Activated T-cell treated with anti-CD3 and anti-CD28 coated beads, Interleukin-2, amount 50 U/mL, for 4 hours (primary cell): ENCODE results near the gene PPL. TPM values are rescaled to one million over a fixed set of nuclear protein-coding genes. Genes with fewer than 3 reads are reported as not detected.
"Not testable (repeated sequence)": the region's sequence is repeated elsewhere in the genome, so short reads cannot be mapped to it uniquely, and the experiment has no call there.

Experiments
- ATAC-seq, 2 donors: fragments of 200-7000 bp; cut with Tn5 transposase; one replicate each; pipeline ENCODE4 v1.10.0; 2021
- DNase-seq: peaks from one replicate; pipeline ENCODE4 v3.0.0-alpha.2; 2020
- H3K27me3 Mint-ChIP-seq: one replicate; pipeline ENCODE4 v1.8.0; 2021; ENCODE audit warnings: low read depth, mixed read lengths
- H3K36me3 Mint-ChIP-seq: one replicate; pipeline ENCODE4 v1.8.0; 2022; ENCODE audit warnings: mixed read lengths; ENCODE audit not compliant: insufficient read depth
- H3K4me1 Mint-ChIP-seq: one replicate; pipeline ENCODE4 v1.8.0; 2021; ENCODE audit warnings: low read depth, mixed read lengths
- H3K4me3 Mint-ChIP-seq: one replicate; pipeline ENCODE4 v1.8.0; 2021; ENCODE audit warnings: mild to moderate bottlenecking, moderate library complexity, mixed read lengths
- H3K9me3 Mint-ChIP-seq: one replicate; pipeline ENCODE4 v1.8.0; 2021; ENCODE audit warnings: mixed read lengths
- total RNA-seq, 3 donors: library from RNA; stranded (reverse); gene quantifications; one replicate each; pipeline ENCODE4 v1.2.1, GENCODE V29; 2021

PPL gene
- total RNA-seq, 3 donors from 2014 or later: 0.08 to 0.11 (median 0.08) TPM

- Mint-ChIP-seq H3K9me3 (peaks cover 4% of the 10 kb centered on the region), H3K4me3 (no peak overlapping the region), H3K36me3 (no peaks in the 10 kb centered on the region), H3K27me3 (peaks cover 13% of the 10 kb centered on the region), H3K4me1 (no peaks in the 10 kb centered on the region)
- ATAC-seq (no peak), DNase-seq (no peak)
These were observed 39.6 kb downstream of the PPL start for GRCh38 chr16:4897328-4897727.

DNA sequence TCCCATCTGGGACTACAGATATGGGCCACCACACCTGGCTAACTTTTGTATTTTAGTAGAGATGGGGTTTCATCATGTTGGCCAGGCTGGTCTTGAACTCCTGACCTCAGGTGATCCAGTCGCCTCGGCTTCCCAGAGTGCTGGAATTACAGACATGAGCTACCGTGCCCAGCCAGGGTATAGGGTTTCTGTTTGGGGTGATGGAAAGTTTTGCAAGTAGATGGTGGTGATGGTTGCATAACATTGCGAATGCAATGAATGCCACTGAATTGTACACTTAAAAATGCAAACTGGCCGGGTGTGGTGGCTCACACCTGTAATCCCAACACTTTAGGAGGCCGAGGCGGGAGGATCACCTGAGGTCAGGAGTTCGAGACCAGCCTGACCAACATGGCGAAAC, 40.2 kb downstream of the PPL start:
- H3K4me3 Mint-ChIP-seq, H3K27me3 Mint-ChIP-seq, DNase-seq, ATAC-seq, H3K36me3 Mint-ChIP-seq, H3K9me3 Mint-ChIP-seq, H3K4me1 Mint-ChIP-seq: not testable (repeated sequence)

- DNase-seq (no peak), ATAC-seq (no peak)
- Mint-ChIP-seq H3K9me3 (peaks cover 4% of the 10 kb centered on the region), H3K4me3 (no peak overlapping the region), H3K4me1 (no peaks in the 10 kb centered on the region), H3K36me3 (no peaks in the 10 kb centered on the region), H3K27me3 (peaks cover 7% of the 10 kb centered on the region)
These were observed 41.6 kb downstream of the PPL start for GRCh38 chr16:4895366-4895765.

GRCh38 chr16:4894276-4895150, 42.4 kb downstream of the PPL start:
- H3K36me3 Mint-ChIP-seq: no peaks in the 10 kb centered on the region
- ATAC-seq: no peak

GRCh38 chr16:4893103-4893862, 43.7 kb downstream of the PPL start:
- Mint-ChIP-seq H3K9me3 (peaks cover 1% of the 10 kb centered on the region), H3K4me1 (no peaks in the 10 kb centered on the region), H3K36me3 (no peaks in the 10 kb centered on the region), H3K4me3 (no peak overlapping the region), H3K27me3 (peaks cover 5% of the 10 kb centered on the region)
- no peak for ATAC-seq
- no peak for DNase-seq

More at GRCh38 chr16:4894276-4895150, 42.4 kb downstream of the PPL start:
- no peak for DNase-seq
- Mint-ChIP-seq H3K9me3 (peaks cover 4% of the 10 kb centered on the region), H3K4me1 (no peaks in the 10 kb centered on the region), H3K4me3 (no peak overlapping the region), H3K27me3 (peaks cover 5% of the 10 kb centered on the region)

GRCh38 chr16:4892361-4893102, 44.4 kb downstream of the PPL start:
- no peak for DNase-seq
- Mint-ChIP-seq H3K36me3 (no peaks in the 10 kb centered on the region), H3K9me3 (no peaks in the 10 kb centered on the region), H3K4me3 (no peak overlapping the region), H3K4me1 (no peaks in the 10 kb centered on the region), H3K27me3 (peaks cover 5% of the 10 kb centered on the region)
- no peak for ATAC-seq

DNA sequence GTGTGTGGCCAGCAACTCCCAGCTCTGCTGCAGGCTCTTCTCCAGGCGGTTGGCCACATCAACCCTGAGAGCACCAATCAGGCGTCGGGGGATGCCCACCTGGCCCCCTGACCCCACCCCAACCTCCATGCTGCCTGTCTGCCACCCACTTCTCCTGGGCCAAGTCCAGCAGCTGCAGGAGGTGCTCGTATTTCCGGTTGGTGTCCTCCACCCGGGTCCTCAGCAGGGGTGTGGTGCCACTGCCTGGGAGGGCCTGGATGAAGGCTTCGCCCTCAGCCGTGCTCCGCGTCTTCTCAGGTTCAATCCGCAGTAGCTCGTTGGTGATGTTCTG, 45.1 kb downstream of the PPL start:
- Mint-ChIP-seq H3K4me3 (no peak overlapping the region), H3K27me3 (peaks cover 5% of the 10 kb centered on the region), H3K9me3 (no peaks in the 10 kb centered on the region), H3K4me1 (no peaks in the 10 kb centered on the region), H3K36me3 (no peaks in the 10 kb centered on the region)
- DNase-seq (no peak), ATAC-seq (no peak)

DNA sequence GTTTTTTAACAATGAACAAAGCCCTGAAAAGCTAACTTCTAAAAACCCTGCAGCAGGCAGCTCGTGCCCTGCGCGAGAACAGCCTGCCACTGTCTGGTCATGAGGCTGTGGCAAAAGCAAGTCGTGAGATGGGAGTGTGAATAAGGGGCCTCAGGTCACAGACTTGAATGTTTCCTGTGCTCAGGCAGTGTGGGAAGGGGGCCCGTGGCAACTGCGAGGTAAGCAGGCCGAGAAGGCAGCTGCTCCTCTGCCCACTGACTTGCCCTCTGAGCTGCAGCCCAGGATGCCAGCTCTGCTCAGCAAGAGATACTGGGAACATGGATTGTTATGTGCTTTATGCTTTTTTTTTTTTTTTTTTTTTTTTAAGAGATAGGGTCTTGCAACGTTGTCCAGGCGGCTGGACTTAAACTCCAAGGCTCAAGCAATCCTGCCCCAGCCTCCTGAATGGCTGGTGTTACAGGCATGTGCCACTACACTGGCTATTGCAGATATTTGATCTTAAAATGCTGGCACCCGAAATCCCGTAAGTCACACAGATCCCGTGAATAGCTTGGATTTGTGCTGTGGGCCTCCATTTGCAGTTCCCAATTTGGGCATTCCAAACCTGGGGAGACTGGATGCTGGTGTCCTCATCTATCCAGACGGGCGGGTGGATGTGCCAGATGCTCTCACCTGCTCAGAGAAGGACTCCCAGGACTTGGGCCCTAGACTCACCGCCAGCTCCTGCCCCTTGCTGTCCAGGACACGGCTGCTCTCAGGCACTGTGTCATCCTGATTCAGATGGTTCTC, 45.7 kb downstream of the PPL start:
- peaks cover 3% of the 10 kb centered on the region for H3K27me3 Mint-ChIP-seq
- H3K4me1 Mint-ChIP-seq: no peaks in the 10 kb centered on the region
- DNase-seq: no peak
- no peak overlapping the region for H3K4me3 Mint-ChIP-seq
- H3K9me3 Mint-ChIP-seq: no peaks in the 10 kb centered on the region
- no peaks in the 10 kb centered on the region for H3K36me3 Mint-ChIP-seq
- no peak for ATAC-seq

DNA sequence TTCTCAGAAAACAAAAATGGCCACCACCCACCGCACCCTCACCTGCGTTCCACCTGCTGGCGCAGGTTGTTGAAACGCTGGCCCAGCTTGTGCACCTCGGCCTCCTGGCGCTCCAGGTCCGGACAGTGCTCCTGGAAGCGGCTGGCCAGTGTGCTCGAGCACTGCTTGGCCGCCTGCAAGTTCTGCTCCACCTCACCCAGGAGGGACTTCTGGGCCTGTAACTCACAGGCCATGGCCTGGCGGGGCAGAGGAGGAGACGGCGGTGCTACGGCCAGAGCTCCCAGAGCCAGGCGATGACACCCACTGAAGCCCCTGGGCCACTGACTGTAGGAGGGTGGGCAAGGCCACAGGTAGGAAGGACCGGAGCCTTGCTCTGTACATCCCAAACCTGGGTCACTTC, 46.3 kb downstream of the PPL start:
- Mint-ChIP-seq H3K27me3 (no peaks in the 10 kb centered on the region), H3K4me1 (no peaks in the 10 kb centered on the region), H3K36me3 (peaks cover 3% of the 10 kb centered on the region), H3K4me3 (no peak overlapping the region), H3K9me3 (no peaks in the 10 kb centered on the region)
- DNase-seq (no peak), ATAC-seq (no peak)

DNA sequence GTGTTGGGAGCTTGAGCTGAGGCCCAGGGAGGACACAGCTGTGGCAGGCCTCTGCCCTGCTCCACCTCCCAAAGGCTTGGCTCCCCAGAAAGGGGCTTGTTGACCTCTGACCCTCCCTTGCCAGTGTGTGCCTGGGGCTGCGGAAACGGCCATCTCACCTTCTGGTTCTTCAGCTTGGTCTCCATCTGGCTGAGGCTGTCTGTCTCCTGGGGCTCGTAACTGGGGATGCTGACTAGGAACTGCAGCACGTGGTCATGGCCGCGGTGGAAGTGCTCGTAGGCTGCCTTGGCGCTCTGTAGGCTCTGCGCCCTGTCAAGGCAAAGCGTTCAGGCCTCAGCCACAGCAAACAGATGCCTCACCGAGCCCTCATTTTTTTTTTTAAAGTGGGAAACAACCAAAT, 46.9 kb downstream of the PPL start:
- no peaks in the 10 kb centered on the region for H3K27me3 Mint-ChIP-seq

GRCh38 chr16:4888428-4889135, 48.4 kb downstream of the PPL start:
- no peaks in the 10 kb centered on the region for H3K9me3 Mint-ChIP-seq
- no peaks in the 10 kb centered on the region for H3K27me3 Mint-ChIP-seq
- peaks cover 20% of the 10 kb centered on the region for H3K36me3 Mint-ChIP-seq
- ATAC-seq (no peak), DNase-seq (no peak)
- no peaks in the 10 kb centered on the region for H3K4me1 Mint-ChIP-seq
- no peak overlapping the region for H3K4me3 Mint-ChIP-seq

More for the DNA sequence above, 46.9 kb downstream of the PPL start:
- ATAC-seq (no peak), DNase-seq (no peak)
- H3K9me3 Mint-ChIP-seq: no peaks in the 10 kb centered on the region
- no peaks in the 10 kb centered on the region for H3K4me1 Mint-ChIP-seq
- H3K36me3 Mint-ChIP-seq: peaks cover 8% of the 10 kb centered on the region
- no peak overlapping the region for H3K4me3 Mint-ChIP-seq

DNA sequence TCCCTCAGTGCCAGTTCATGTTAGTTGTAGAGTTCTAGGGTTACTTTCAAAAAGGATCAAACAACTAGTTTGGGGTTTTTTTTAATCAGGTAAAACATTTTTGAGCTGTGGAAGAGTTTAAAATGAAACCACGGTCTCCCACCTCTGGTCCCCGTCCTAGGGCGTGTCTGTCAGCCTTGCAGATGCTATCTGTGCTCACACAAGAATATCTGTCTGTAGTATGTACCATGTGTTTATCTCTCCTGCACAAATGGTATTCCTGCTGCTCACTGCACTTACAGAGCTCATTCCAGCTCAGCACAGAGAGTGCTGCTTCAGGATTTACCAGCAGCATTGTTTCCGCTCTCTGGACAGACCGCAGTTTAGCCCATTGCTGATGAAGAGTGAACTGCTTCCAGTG, 50.8 kb downstream of the PPL start:
- Mint-ChIP-seq H3K36me3 (peaks cover 34% of the 10 kb centered on the region), H3K4me3 (no peak overlapping the region), H3K9me3 (no peaks in the 10 kb centered on the region), H3K27me3 (no peaks in the 10 kb centered on the region), H3K4me1 (no peaks in the 10 kb centered on the region)
- ATAC-seq (no peak), DNase-seq (no peak)

DNA sequence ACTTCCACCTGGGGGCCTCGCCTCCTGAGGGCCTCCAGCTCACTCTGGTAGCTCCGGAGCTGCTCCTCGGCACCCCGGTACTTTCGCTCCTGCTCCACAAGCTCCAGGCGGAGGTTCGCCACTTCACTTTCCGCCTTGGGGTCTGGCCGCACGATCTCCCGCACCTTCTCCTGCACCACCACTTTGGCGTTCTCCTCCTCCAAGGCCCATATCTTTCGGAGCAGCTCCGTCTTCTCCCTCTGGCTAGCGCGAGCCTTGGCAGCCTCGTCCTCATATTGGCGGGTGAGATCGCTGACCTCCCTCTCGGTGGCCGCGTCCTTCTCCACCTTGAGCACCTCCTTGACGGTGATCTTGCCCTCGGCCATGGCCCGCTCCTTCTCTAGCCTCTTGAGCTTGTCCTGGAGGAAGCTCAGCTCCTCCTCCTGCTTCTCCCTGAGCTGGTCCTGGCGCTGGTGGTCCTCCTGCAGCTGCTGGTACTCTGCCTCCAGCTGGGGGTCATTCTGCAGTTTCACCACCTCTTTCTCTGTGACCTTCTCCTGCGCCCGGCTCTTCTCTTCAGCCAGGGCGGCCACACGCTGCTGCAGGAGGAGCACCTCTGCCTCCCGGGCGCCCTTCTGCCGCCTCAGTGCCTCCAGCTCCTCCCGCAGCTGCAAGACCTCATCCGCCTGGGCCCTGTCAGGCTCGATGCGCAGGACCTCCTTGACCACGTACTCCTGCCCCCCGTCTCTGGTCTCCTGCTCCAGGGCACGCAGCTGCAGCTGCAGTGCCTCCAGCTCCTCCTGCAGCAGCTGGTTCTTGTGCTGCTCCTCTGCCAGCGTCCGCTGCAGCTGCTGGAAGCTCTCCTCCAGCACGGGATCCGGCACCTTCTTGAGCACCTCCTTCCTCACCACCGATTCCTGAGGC, 51.7 kb downstream of the PPL start:
- Mint-ChIP-seq H3K9me3 (no peaks in the 10 kb centered on the region), H3K36me3 (peaks cover 38% of the 10 kb centered on the region), H3K4me1 (no peaks in the 10 kb centered on the region), H3K4me3 (no peak overlapping the region), H3K27me3 (no peaks in the 10 kb centered on the region)
- ATAC-seq (no peak), DNase-seq (no peak)
